Activated naive CD8-positive, alpha-beta T cell treated with anti-CD3 and anti-CD28 coated beads, Interleukin-2, amount 50 U/mL, for 24 hours (primary cell): Measurements from ENCODE around the gene TRABD2B.

Experiments
- ATAC-seq: fragments of 150-1000 bp; cut with Tn5 transposase; one replicate; pipeline ENCODE4 v1.10.0; 2021
- DNase-seq: peaks from one replicate; pipeline ENCODE4 v3.0.0; 2021
- H3K27ac Mint-ChIP-seq: one replicate; pipeline ENCODE4 v1.8.0; 2021; ENCODE audit warnings: mild to moderate bottlenecking, mixed read lengths
- H3K27me3 Mint-ChIP-seq: one replicate; pipeline ENCODE4 v1.8.0; 2021; ENCODE audit warnings: mixed read lengths
- H3K36me3 Mint-ChIP-seq: one replicate; pipeline ENCODE4 v1.8.0; 2021; ENCODE audit warnings: low read depth, mixed read lengths
- H3K4me1 Mint-ChIP-seq: one replicate; pipeline ENCODE4 v1.8.0; 2021; ENCODE audit warnings: mixed read lengths
- H3K4me3 Mint-ChIP-seq: one replicate; pipeline ENCODE4 v1.8.0; 2021; ENCODE audit warnings: mild to moderate bottlenecking, moderate library complexity, mixed read lengths
- H3K9me3 Mint-ChIP-seq: one replicate; pipeline ENCODE4 v1.8.0; 2021; ENCODE audit warnings: mixed read lengths

Gene TRABD2B

DNA sequence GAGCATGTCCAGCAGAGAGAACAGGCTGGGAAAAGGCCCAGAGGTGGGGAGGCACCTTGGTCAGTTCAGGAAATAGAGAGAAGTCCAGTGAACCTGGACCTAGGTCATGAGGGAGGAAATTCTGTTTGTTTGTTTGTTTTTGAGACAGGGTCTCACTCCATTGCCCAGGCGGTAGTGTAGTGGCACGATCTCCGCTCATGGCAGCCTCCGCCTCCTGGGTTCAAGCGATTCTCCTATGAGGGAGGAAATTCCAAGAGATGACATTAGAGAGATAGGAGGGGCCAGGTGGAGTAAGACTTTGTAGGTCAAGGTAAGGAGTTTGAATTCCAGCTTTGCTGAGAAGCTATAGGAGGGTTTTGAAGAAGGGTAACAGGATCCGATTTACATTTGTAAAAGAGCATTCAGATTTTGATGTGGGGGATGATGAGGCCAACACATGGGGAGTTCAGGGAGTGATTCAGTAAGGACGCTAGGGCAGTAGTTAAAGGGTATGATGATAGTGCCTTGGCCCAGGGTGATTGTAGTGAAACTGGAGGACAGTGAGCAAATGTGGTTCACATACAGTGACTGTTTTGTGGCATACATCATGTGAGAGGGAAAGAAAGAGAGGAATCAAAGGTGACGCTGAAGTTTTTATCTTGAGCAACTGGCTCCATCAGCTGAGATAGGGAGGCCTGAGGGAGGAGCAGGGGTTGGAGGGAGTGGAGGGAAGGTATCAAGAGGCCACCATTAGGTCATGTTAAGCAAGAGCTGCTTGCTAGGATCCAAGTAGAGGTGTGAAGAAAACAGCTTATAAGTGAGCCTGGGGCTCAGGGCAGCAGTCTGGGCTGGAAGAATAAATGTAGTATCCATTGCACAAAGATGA lies 8.3 kb upstream of the TRABD2B start:
- Mint-ChIP-seq H3K4me1 (no peaks in the 10 kb centered on the region), H3K27me3 (peaks cover 3% of the 10 kb centered on the region), H3K4me3 (no peak overlapping the region), H3K36me3 (no peaks in the 10 kb centered on the region), H3K9me3 (no peaks in the 10 kb centered on the region), H3K27ac (no peak overlapping the region)
- ATAC-seq, result no peak
- no peak for DNase-seq

- DNase-seq, result no peak
- Mint-ChIP-seq H3K4me1 (no peaks in the 10 kb centered on the region), H3K27ac (no peak overlapping the region), H3K9me3 (no peaks in the 10 kb centered on the region), H3K27me3 (peaks cover 12% of the 10 kb centered on the region), H3K4me3 (no peak overlapping the region), H3K36me3 (no peaks in the 10 kb centered on the region)
- no peak for ATAC-seq
Measured at GRCh38 chr1:48003741-48004531, 6.8 kb upstream of the TRABD2B start.

GRCh38 chr1:48002142-48002541 lies 5.0 kb upstream of the TRABD2B start:
- no peaks in the 10 kb centered on the region for H3K36me3 Mint-ChIP-seq
- H3K9me3 Mint-ChIP-seq, result no peaks in the 10 kb centered on the region
- peaks cover 27% of the 10 kb centered on the region for H3K27me3 Mint-ChIP-seq
- H3K27ac Mint-ChIP-seq, result no peak overlapping the region
- H3K4me3 Mint-ChIP-seq, result no peak overlapping the region
- ATAC-seq (no peak), DNase-seq (no peak)
- H3K4me1 Mint-ChIP-seq, result peaks cover 1% of the 10 kb centered on the region

GRCh38 chr1:48001696-48002095 lies 4.5 kb upstream of the TRABD2B start:
- Mint-ChIP-seq H3K27me3 (peaks cover 27% of the 10 kb centered on the region), H3K4me3 (no peak overlapping the region)

DNA sequence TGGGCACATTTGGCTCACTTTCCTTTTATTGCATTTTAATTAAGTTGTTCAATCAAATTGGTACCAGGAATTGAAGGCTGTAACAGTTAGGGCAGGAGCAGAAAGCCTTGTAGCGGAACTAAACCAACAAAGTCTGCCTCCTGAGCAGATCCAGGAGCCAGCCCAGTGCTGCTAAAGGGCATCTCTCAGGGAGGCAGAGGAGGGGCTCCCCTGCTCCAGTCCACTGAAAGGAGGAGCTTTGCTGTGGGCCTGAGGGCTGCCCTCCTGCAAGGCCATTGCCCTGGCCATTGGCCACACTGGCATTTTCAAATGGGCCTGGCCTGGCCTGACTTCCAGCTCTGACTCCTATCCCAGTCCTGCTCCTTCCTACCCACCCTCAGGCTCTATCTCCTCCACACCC lies 3.7 kb upstream of the TRABD2B start:
- Mint-ChIP-seq H3K4me1 (peaks cover 6% of the 10 kb centered on the region), H3K27me3 (peaks cover 33% of the 10 kb centered on the region), H3K9me3 (no peaks in the 10 kb centered on the region), H3K36me3 (no peaks in the 10 kb centered on the region), H3K27ac (no peak overlapping the region), H3K4me3 (no peak overlapping the region)
- DNase-seq (no peak), ATAC-seq (no peak)

More at GRCh38 chr1:48001696-48002095, 4.5 kb upstream of the TRABD2B start:
- no peak for DNase-seq
- Mint-ChIP-seq H3K4me1 (peaks cover 1% of the 10 kb centered on the region), H3K9me3 (no peaks in the 10 kb centered on the region), H3K36me3 (no peaks in the 10 kb centered on the region), H3K27ac (no peak overlapping the region)
- ATAC-seq, result no peak

GRCh38 chr1:47999097-47999496 lies 1.9 kb upstream of the TRABD2B start:
- Mint-ChIP-seq H3K27ac (no peak overlapping the region), H3K4me1 (peaks cover 6% of the 10 kb centered on the region), H3K27me3 (peaks cover 49% of the 10 kb centered on the region), H3K36me3 (no peaks in the 10 kb centered on the region), H3K9me3 (no peaks in the 10 kb centered on the region), H3K4me3 (no peak overlapping the region)
- no peak for DNase-seq
- ATAC-seq, result no peak

- ATAC-seq (no peak), DNase-seq (no peak)
- no peak overlapping the region for H3K27ac Mint-ChIP-seq
- H3K4me1 Mint-ChIP-seq, result peaks cover 6% of the 10 kb centered on the region
- H3K4me3 Mint-ChIP-seq, result no peak overlapping the region
- no peaks in the 10 kb centered on the region for H3K36me3 Mint-ChIP-seq
- peaks cover 51% of the 10 kb centered on the region for H3K27me3 Mint-ChIP-seq
- H3K9me3 Mint-ChIP-seq, result no peaks in the 10 kb centered on the region
Measured at GRCh38 chr1:47998396-47998990, 1.3 kb upstream of the TRABD2B start.

DNA sequence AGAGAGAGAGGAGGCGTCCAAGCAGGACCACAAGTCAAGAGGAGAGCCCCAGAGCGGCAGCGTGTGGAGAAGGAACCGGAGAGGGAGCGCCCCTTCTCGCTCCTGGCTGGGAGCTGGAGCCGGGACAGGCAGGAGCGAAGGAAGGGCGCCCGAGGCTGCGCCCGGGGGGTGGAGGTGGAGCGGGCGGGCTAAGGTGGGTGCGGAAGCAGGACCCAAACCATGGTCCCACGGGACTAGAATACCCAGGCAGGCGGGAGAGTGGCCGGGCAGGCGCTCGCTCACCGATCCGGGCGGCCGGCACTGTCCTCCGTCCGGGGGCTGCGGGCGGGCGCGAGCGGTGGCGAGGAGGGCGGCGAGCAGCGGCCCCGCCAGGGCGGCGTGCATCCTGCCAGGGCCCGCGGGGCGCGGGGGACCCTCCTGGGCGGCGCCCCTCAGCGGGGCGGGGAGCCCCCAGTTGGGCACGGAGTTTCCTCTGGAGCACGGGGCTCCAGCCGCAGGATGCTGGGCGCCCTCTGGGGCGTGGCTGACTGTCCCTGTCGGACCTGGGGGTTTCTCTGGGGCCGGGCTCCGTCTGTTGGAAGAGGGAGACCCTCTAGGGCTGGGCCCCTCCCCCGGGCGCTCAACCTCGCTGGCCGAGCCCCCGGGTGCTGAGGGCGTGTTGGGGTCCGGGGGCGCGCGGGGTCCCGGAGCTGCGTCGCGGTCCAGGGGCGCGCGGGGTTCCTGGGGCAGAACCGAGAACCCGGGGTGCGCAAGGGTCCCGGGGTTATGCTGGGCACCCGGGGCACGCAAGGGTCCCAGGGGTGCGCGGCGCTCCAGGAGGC lies 569 bp downstream of the TRABD2B start:
- H3K4me1 Mint-ChIP-seq, result peaks cover 6% of the 10 kb centered on the region
- no peaks in the 10 kb centered on the region for H3K9me3 Mint-ChIP-seq
- peak overlapping the region; percentile 66 for H3K4me3 Mint-ChIP-seq
- H3K27me3 Mint-ChIP-seq, result peaks cover 54% of the 10 kb centered on the region
- no peak overlapping the region for H3K27ac Mint-ChIP-seq
- DNase-seq (peak; percentile 1), ATAC-seq (no peak)
- H3K36me3 Mint-ChIP-seq, result no peaks in the 10 kb centered on the region

DNA sequence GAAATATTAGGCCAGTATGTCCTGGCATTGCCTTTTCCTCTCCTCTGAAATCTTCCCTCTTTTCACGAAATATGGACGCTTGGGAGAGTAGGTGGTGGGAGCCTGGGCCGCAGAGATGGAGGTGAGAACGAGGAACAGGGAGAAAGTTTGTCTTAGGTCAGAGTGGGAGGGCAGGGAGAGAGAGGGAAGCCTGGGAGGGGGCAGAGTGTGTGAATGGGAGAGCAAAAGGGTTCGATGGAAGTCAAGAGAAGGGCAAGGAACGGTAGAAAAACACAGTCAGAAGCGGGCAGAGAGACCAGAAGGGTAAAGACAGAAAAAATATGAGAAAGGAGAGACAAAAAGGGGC lies 1.2 kb downstream of the TRABD2B start:
- H3K4me3 Mint-ChIP-seq, result peak overlapping the region; percentile 66
- peaks cover 6% of the 10 kb centered on the region for H3K4me1 Mint-ChIP-seq
- no peaks in the 10 kb centered on the region for H3K36me3 Mint-ChIP-seq
- ATAC-seq (no peak), DNase-seq (no peak)
- no peak overlapping the region for H3K27ac Mint-ChIP-seq
- peaks cover 56% of the 10 kb centered on the region for H3K27me3 Mint-ChIP-seq
- no peaks in the 10 kb centered on the region for H3K9me3 Mint-ChIP-seq

- Mint-ChIP-seq H3K27me3 (peaks cover 57% of the 10 kb centered on the region), H3K9me3 (no peaks in the 10 kb centered on the region), H3K27ac (no peak overlapping the region), H3K4me3 (peak overlapping the region; percentile 66), H3K4me1 (peaks cover 6% of the 10 kb centered on the region), H3K36me3 (no peaks in the 10 kb centered on the region)
- no peak for ATAC-seq
- no peak for DNase-seq
Measured at GRCh38 chr1:47995306-47996050, 1.7 kb downstream of the TRABD2B start.

GRCh38 chr1:47993881-47994625 lies 3.1 kb downstream of the TRABD2B start:
- Mint-ChIP-seq H3K4me3 (no peak overlapping the region), H3K4me1 (peaks cover 6% of the 10 kb centered on the region), H3K36me3 (no peaks in the 10 kb centered on the region), H3K27me3 (peaks cover 48% of the 10 kb centered on the region), H3K27ac (no peak overlapping the region), H3K9me3 (no peaks in the 10 kb centered on the region)
- ATAC-seq (no peak), DNase-seq (no peak)

- no peaks in the 10 kb centered on the region for H3K9me3 Mint-ChIP-seq
- H3K36me3 Mint-ChIP-seq, result no peaks in the 10 kb centered on the region
- DNase-seq, result no peak
- peaks cover 6% of the 10 kb centered on the region for H3K4me1 Mint-ChIP-seq
- H3K4me3 Mint-ChIP-seq, result no peak overlapping the region
- no peak for ATAC-seq
- peaks cover 42% of the 10 kb centered on the region for H3K27me3 Mint-ChIP-seq
- no peak overlapping the region for H3K27ac Mint-ChIP-seq
Measured at GRCh38 chr1:47993416-47993740, 3.8 kb downstream of the TRABD2B start.

DNA sequence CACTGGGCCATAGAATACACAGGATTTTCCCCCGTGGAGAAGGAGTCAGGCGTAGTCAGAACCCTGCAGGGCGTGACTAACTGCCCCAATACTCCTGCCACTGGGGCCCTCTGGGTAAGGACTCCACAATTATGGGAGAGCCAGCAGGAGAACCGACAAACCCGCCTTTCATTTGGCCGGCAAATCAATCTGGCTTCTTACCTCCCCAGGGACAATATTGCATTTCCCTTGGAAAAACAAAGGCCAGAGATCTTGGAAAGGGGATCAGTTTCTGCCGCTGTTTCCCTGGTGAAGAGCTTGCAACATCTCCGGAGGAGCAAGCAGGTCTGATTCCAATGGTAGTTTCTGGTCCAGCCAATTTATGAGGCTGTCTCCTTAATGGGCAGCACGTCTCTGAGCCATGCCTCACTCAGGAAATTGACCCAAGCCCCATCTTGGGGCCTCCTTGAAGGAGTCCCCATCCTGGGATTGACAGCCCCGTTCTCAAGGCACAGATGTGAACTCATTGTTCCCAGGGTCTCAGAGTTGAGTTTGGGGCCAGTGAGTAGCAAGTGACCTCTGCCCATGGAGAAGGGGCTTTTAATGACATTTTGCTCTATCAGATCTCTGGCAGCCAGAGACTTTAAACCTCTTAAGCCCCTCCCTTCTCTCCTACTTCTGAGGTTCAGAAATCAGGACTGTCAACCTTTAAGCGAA lies 4.3 kb downstream of the TRABD2B start:
- Mint-ChIP-seq H3K36me3 (no peaks in the 10 kb centered on the region), H3K4me1 (peaks cover 5% of the 10 kb centered on the region), H3K4me3 (no peak overlapping the region), H3K27me3 (peaks cover 36% of the 10 kb centered on the region), H3K9me3 (no peaks in the 10 kb centered on the region), H3K27ac (no peak overlapping the region)
- DNase-seq (no peak), ATAC-seq (no peak)
